HCT116 (cell line): ENCODE data around the gene KCNIP4. TPM values are rescaled to one million over a fixed set of nuclear protein-coding genes. Genes with fewer than 3 reads are reported as not detected.

ENCODE experiments used
- ATAC-seq: fragments of 200-7000 bp; cut with Tn5 transposase; 2 replicates; pipeline ENCODE4 v1.9.1; 2020; ENCODE audit warnings: mild to moderate bottlenecking, moderate library complexity
- BruUV-seq: library from RNA; stranded (reverse); fragments of 400-500 nt; replicated peaks from 2 replicates; lab custom pipeline; 2021; lab: Mats Ljungman, UMichigan
- CTCF ChIA-PET: fragments of 300-600 bp; sonication (Branson Sonifier 250); formaldehyde crosslinking; loops from one replicate; lab custom pipeline; 2021; ENCODE audit warnings: antibody characterized with exemption; lab: Charles Lee
- POLR2A ChIA-PET: fragments of 300-600, 350-600 bp; sonication (Branson Sonifier 250); formaldehyde crosslinking; loops from one replicate; lab custom pipeline; 2021; ENCODE audit warnings: antibody characterized with exemption; lab: Charles Lee
- RAD21 ChIA-PET, 2 experiments: fragments of 300-600 bp; sonication (Branson Sonifier 250); formaldehyde crosslinking; loops; one replicate each; lab custom pipeline; 2023; ENCODE audit warnings: low total read pairs in 2 of 2; ENCODE audit not compliant: uncharacterized antibody in 2 of 2, unreplicated experiment in 2 of 2, low non-redundant PET in 1 of 2; lab: Charles Lee
- DNase-seq: peaks from one replicate; pipeline ENCODE4 v3.0.0-alpha.2; 2010; ENCODE audit warnings: low read depth, low spot score
- H2AFZ ChIP-seq: fragments of 200-600 bp; shearing (Covaris generic), sonication (generic); 2 replicates; pipeline ENCODE4 v1.6.1; 2017; ENCODE audit warnings: low read depth, mixed run types, mixed read lengths, antibody characterized with exemption, low read length; ENCODE audit not compliant: poor library complexity, severe bottlenecking
- H3K27ac ChIP-seq: 2 replicates; pipeline ENCODE4 v1.5.1; 2012; ENCODE audit warnings: low read depth, low read length
- H3K27me3 ChIP-seq: fragments of 200-600 bp; sonication (generic); 2 replicates; pipeline ENCODE4 v1.6.1; 2016; ENCODE audit warnings: mixed run types, low read length, mixed read lengths; ENCODE audit not compliant: insufficient read depth
- H3K36me3 ChIP-seq, 2 experiments: fragments of 200-500 bp in 1 of 2; fragments of 200-600 bp in 1 of 2; sonication (Bioruptor generic) in 1 of 2; sonication (generic) in 1 of 2; 2 replicates each; pipeline versions ENCODE4 v1.5.1 to v1.6.1; 2014 to 2016; ENCODE audit warnings: low read length in 2 of 2, inconsistent platforms in 1 of 2, mixed read lengths in 1 of 2, mixed run types in 1 of 2; ENCODE audit not compliant: insufficient read depth in 2 of 2, control insufficient read depth in 1 of 2
- H3K4me1 ChIP-seq, 2 experiments: fragments of 200-600 bp in 1 of 2; sonication (generic) in 1 of 2; 2 replicates each; pipeline versions ENCODE4 v1.5.1 to v1.6.1; 2012 to 2017; ENCODE audit warnings: low read length in 2 of 2, inconsistent platforms in 1 of 2, mild to moderate bottlenecking in 1 of 2, mixed read lengths in 1 of 2, mixed run types in 1 of 2, moderate library complexity in 1 of 2; ENCODE audit not compliant: insufficient read depth in 2 of 2, control insufficient read depth in 1 of 2
- H3K4me2 ChIP-seq: fragments of 200-600 bp; sonication (generic); 2 replicates; pipeline ENCODE4 v1.6.1; 2017; ENCODE audit warnings: mixed run types, low read length, mixed read lengths
- H3K4me3 ChIP-seq, 2 experiments: fragments of 200-600 bp in 1 of 2; sonication (generic) in 1 of 2; replicated peaks in 1 of 2; 2 replicates each; pipeline ENCODE4 v1.5.1; 2011 to 2016; ENCODE audit warnings: low read length in 2 of 2, control low read depth in 1 of 2, low read depth in 1 of 2, mild to moderate bottlenecking in 1 of 2, mixed read lengths in 1 of 2, mixed run types in 1 of 2
- H3K79me2 ChIP-seq: fragments of 200-600 bp; sonication (generic); 2 replicates; pipeline ENCODE4 v1.6.1; 2017; ENCODE audit warnings: mild to moderate bottlenecking, mixed run types, low read length, moderate library complexity, mixed read lengths; ENCODE audit not compliant: insufficient read depth
- H3K9ac ChIP-seq: fragments of 200-600 bp; sonication (generic); 2 replicates; pipeline ENCODE4 v1.6.1; 2016; ENCODE audit warnings: low read length, mixed read lengths
- H3K9me2 ChIP-seq: fragments of 200-600 bp; sonication (generic), shearing (Covaris generic); 2 replicates; pipeline ENCODE4 v1.6.1; 2017; ENCODE audit warnings: mixed run types, mild to moderate bottlenecking, moderate library complexity; ENCODE audit not compliant: insufficient read depth
- H3K9me3 ChIP-seq, 2 experiments: fragments of 200-500 bp in 1 of 2; fragments of 200-600 bp in 1 of 2; sonication (Bioruptor generic) in 1 of 2; sonication (generic) in 1 of 2; 2 replicates each; pipeline ENCODE4 v1.6.1; 2014 to 2017; ENCODE audit warnings: low read length in 2 of 2, mixed read lengths in 2 of 2, inconsistent platforms in 1 of 2, low read depth in 1 of 2, mild to moderate bottlenecking in 1 of 2, mixed run types in 1 of 2, moderate library complexity in 1 of 2; ENCODE audit not compliant: control insufficient read depth in 1 of 2, insufficient read depth in 1 of 2
- H4K20me1 ChIP-seq: fragments of 200-600 bp; sonication (generic), shearing (Covaris generic); 2 replicates; pipeline ENCODE4 v1.6.1; 2017; ENCODE audit warnings: mixed run types, mild to moderate bottlenecking, moderate library complexity; ENCODE audit not compliant: insufficient read depth
- ATF3 ChIP-seq: IDR thresholded peaks from 2 replicates; pipeline ENCODE4 v1.6.1; 2012
- CBX3 ChIP-seq: IDR thresholded peaks from 2 replicates; pipeline ENCODE4 v1.6.1; 2012; ENCODE audit warnings: low read depth
- CEBPB ChIP-seq: IDR thresholded peaks from 2 replicates; pipeline ENCODE4 v1.6.1; 2012; ENCODE audit warnings: low read depth
- EGR1 ChIP-seq: IDR thresholded peaks from 2 replicates; pipeline ENCODE4 v1.6.1; 2012; ENCODE audit warnings: low read depth
- ELF1 ChIP-seq: IDR thresholded peaks from 2 replicates; pipeline ENCODE4 v1.6.1; 2012; ENCODE audit warnings: low read depth, borderline replicate concordance
- EZH2 ChIP-seq: fragments of 200-600 bp; sonication (generic); IDR thresholded peaks from 2 replicates; pipeline ENCODE4 v1.6.1; 2017; ENCODE audit warnings: antibody characterized with exemption, mixed run types
- FOSL1 ChIP-seq: IDR thresholded peaks from 2 replicates; pipeline ENCODE4 v1.6.1; 2012; ENCODE audit warnings: low read depth
- MAX ChIP-seq: IDR thresholded peaks from 2 replicates; pipeline ENCODE4 v1.6.1; 2012
- POLR2A ChIP-seq: IDR thresholded peaks from 2 replicates; pipeline ENCODE4 v1.7.0; 2011; ENCODE audit warnings: borderline replicate concordance; ENCODE audit not compliant: insufficient read depth, insufficient read length; ENCODE audit errors: extremely low read depth
- POLR2AphosphoS5 ChIP-seq: IDR thresholded peaks from 2 replicates; pipeline ENCODE4 v1.6.1; 2011; ENCODE audit warnings: mild to moderate bottlenecking, low read depth, low read length, moderate library complexity
- SIN3A ChIP-seq: IDR thresholded peaks from 2 replicates; pipeline ENCODE4 v1.6.1; 2012; ENCODE audit warnings: low read depth
- SP1 ChIP-seq: IDR thresholded peaks from 2 replicates; pipeline ENCODE4 v1.6.1; 2012; ENCODE audit warnings: low read depth
- SRF ChIP-seq: IDR thresholded peaks from 2 replicates; pipeline ENCODE4 v1.6.1; 2012; ENCODE audit warnings: low read depth
- YY1 ChIP-seq: IDR thresholded peaks from 2 replicates; pipeline ENCODE4 v1.6.1; 2011; ENCODE audit warnings: low read length, low read depth, moderate library complexity, mild to moderate bottlenecking; ENCODE audit not compliant: insufficient replicate concordance; ENCODE audit errors: extremely low read depth
- intact Hi-C: fragments of 100-400 bp; cut with micrococcal nuclease; formaldehyde crosslinking; loops from 2 replicates; pipeline ENCODE4 v1.10.0; 2022
- total RNA-seq: library from RNA; stranded (reverse); gene quantifications from one replicate; pipeline ENCODE4 v1.2.1, GENCODE V29; 2021; ENCODE audit not compliant: unreplicated experiment
- TF ChIP-seq, protein P1 (sequence below): IDR thresholded peaks from 2 replicates; pipeline ENCODE4 v1.6.1; 2011; ENCODE audit warnings: mild to moderate bottlenecking, low read length, moderate library complexity; ENCODE audit not compliant: insufficient replicate concordance; ENCODE audit errors: extremely low read depth
- TF ChIP-seq, protein P2 (sequence below): IDR thresholded peaks from 2 replicates; pipeline ENCODE4 v1.6.1; 2012; ENCODE audit warnings: low read depth

KCNIP4 gene
- total RNA-seq, 1 experiment from 2014 or later = not detected

GRCh38 chr4:21893136-21893535, 55.4 kb downstream of the KCNIP4 start:
- ChIA-PET RAD21 (no interaction called here), POLR2A (no interaction called here), CTCF (no interaction called here)
- BruUV-seq = no TSS peak
- H3K4me2 ChIP-seq = no peak overlapping the region
- no peak overlapping the region for H2AFZ ChIP-seq
- no peak overlapping the region for H3K9ac ChIP-seq
- TF ChIP-seq, protein P1, sequence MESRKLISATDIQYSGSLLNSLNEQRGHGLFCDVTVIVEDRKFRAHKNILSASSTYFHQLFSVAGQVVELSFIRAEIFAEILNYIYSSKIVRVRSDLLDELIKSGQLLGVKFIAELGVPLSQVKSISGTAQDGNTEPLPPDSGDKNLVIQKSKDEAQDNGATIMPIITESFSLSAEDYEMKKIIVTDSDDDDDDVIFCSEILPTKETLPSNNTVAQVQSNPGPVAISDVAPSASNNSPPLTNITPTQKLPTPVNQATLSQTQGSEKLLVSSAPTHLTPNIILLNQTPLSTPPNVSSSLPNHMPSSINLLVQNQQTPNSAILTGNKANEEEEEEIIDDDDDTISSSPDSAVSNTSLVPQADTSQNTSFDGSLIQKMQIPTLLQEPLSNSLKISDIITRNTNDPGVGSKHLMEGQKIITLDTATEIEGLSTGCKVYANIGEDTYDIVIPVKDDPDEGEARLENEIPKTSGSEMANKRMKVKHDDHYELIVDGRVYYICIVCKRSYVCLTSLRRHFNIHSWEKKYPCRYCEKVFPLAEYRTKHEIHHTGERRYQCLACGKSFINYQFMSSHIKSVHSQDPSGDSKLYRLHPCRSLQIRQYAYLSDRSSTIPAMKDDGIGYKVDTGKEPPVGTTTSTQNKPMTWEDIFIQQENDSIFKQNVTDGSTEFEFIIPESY = no peak
- TF ChIP-seq POLR2AphosphoS5 = no peak
- TF ChIP-seq YY1 = no peak
- no peak for TF ChIP-seq POLR2A
- TF ChIP-seq MAX = no peak
- no peak for TF ChIP-seq FOSL1
- no peak for TF ChIP-seq EGR1
- intact Hi-C loops = no loop called here
- DNase-seq = no peak
- H3K79me2 ChIP-seq = no peaks in the 10 kb centered on the region
- H4K20me1 ChIP-seq = no peaks in the 10 kb centered on the region
- peaks cover 0 to 12% of the 10 kb centered on the region in 2 experiments; a peak in 2 of 4 replicates for H3K9me3 ChIP-seq
- no peak overlapping the region for H3K27ac ChIP-seq
- H3K4me3 ChIP-seq = no peak overlapping the region
- no peaks in the 10 kb centered on the region for H3K27me3 ChIP-seq
- no peaks in the 10 kb centered on the region for H3K4me1 ChIP-seq
- H3K36me3 ChIP-seq = no peaks in the 10 kb centered on the region
- no peaks in the 10 kb centered on the region for H3K9me2 ChIP-seq
- no peak for ATAC-seq

DNA sequence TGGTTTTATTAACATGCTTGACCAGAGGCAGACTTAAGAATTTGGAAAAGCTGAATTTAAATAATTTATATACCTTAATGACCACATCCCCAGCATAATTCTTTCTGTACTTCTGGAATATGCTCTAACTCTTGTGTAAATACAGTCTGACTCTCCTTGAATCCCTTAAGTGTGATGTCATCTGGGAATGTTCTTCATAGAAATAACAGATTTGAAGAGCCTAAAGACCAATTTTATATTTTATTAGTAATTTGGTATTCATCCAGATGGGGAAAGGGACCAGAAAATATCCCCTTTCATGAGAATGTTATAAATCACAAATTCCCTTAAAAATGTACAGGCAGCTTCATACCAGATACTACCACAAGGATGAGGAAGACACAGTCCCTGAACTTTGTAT, 58.3 kb downstream of the KCNIP4 start:
- no peaks in the 10 kb centered on the region for H3K4me1 ChIP-seq
- CTCF ChIA-PET = no interaction called here
- peaks cover 0 to 8% of the 10 kb centered on the region in 2 experiments; a peak in 2 of 4 replicates for H3K9me3 ChIP-seq
- POLR2A ChIA-PET = no interaction called here
- RAD21 ChIA-PET = no interaction called here
- no peaks in the 10 kb centered on the region for H3K9me2 ChIP-seq
- no peaks in the 10 kb centered on the region for H4K20me1 ChIP-seq
- no peaks in the 10 kb centered on the region for H3K36me3 ChIP-seq
- no peaks in the 10 kb centered on the region for H3K27me3 ChIP-seq
- H3K9ac ChIP-seq = no peak overlapping the region
- no peaks in the 10 kb centered on the region for H3K79me2 ChIP-seq
- no peak overlapping the region for H3K4me2 ChIP-seq
- intact Hi-C loops = no loop called here
- H2AFZ ChIP-seq = no peak overlapping the region
- no peak overlapping the region for H3K4me3 ChIP-seq
- no peak for ATAC-seq
- no peak overlapping the region for H3K27ac ChIP-seq
- no TSS peak for BruUV-seq
- DNase-seq = no peak
- no peak for TF ChIP-seq SP1
- TF ChIP-seq ELF1 = no peak
- no peak for TF ChIP-seq CEBPB
- TF ChIP-seq POLR2AphosphoS5 = no peak
- no peak for TF ChIP-seq SIN3A
- TF ChIP-seq ATF3 = no peak
- no peak for TF ChIP-seq CBX3
- TF ChIP-seq, protein P2, sequence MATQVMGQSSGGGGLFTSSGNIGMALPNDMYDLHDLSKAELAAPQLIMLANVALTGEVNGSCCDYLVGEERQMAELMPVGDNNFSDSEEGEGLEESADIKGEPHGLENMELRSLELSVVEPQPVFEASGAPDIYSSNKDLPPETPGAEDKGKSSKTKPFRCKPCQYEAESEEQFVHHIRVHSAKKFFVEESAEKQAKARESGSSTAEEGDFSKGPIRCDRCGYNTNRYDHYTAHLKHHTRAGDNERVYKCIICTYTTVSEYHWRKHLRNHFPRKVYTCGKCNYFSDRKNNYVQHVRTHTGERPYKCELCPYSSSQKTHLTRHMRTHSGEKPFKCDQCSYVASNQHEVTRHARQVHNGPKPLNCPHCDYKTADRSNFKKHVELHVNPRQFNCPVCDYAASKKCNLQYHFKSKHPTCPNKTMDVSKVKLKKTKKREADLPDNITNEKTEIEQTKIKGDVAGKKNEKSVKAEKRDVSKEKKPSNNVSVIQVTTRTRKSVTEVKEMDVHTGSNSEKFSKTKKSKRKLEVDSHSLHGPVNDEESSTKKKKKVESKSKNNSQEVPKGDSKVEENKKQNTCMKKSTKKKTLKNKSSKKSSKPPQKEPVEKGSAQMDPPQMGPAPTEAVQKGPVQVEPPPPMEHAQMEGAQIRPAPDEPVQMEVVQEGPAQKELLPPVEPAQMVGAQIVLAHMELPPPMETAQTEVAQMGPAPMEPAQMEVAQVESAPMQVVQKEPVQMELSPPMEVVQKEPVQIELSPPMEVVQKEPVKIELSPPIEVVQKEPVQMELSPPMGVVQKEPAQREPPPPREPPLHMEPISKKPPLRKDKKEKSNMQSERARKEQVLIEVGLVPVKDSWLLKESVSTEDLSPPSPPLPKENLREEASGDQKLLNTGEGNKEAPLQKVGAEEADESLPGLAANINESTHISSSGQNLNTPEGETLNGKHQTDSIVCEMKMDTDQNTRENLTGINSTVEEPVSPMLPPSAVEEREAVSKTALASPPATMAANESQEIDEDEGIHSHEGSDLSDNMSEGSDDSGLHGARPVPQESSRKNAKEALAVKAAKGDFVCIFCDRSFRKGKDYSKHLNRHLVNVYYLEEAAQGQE = no peak
- no peak for TF ChIP-seq POLR2A
- TF ChIP-seq EZH2 = no peak
- TF ChIP-seq YY1 = no peak
- no peak for TF ChIP-seq EGR1
- no peak for TF ChIP-seq SRF
- TF ChIP-seq FOSL1 = no peak
